ENCODE data around the gene PLCH1. TPM values are rescaled to one million over a fixed set of nuclear protein-coding genes. Genes with fewer than 3 reads are reported as not detected.
A peak's percentile ranks its signal among the peaks of the same experiment; 100 is the strongest.

PLCH1 gene
- total and polyA plus RNA-seq, 12 donors, result under 0.01 to 0.28 (median 0.10) TPM; not detected in 2

DNA sequence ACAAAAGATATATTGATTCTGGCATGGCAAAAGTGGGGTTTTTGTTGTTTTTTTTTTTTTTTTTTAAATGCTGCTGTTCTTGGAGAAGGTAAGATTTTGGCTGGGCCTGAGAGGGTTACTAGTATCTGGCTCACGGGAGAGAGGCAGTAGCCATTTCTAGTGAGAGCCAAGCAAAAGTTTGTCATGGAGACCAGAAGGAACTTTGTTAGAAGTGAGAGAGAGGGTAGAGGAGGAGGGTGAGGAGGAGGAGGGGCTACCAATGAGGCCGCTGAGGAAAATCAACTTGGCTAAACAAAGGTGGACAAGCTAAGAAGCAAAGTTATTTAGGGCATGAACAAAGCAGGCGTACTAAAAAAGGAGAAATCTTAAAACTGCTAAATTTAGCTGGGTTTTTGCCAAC is 402.5 kb downstream of the PLCH1 start:
- Histone ChIP-seq H3K9me3 (replicated peaks in 1 of 3) (no peaks in the 10 kb centered on the region), H3K27ac (no peak overlapping the region), H3K27me3 (no peaks in the 10 kb centered on the region), H3K36me3 (replicated peaks in 1 of 2) (no peaks in the 10 kb centered on the region), H3K4me3 (no peak overlapping the region), H3K4me1 (replicated peaks in 1 of 2) (no peaks in the 10 kb centered on the region)
- 58 to 63% (median 60%) methylated on average over 3 of the region's 3 CpGs for WGBS, 4 donors
- intact Hi-C loops (cut with DNase I), result no loop called here
- no peak for DNase-seq
- no peak for TF ChIP-seq POLR2A (IDR thresholded peaks at IDR 0.05)
- TF ChIP-seq, protein P1, sequence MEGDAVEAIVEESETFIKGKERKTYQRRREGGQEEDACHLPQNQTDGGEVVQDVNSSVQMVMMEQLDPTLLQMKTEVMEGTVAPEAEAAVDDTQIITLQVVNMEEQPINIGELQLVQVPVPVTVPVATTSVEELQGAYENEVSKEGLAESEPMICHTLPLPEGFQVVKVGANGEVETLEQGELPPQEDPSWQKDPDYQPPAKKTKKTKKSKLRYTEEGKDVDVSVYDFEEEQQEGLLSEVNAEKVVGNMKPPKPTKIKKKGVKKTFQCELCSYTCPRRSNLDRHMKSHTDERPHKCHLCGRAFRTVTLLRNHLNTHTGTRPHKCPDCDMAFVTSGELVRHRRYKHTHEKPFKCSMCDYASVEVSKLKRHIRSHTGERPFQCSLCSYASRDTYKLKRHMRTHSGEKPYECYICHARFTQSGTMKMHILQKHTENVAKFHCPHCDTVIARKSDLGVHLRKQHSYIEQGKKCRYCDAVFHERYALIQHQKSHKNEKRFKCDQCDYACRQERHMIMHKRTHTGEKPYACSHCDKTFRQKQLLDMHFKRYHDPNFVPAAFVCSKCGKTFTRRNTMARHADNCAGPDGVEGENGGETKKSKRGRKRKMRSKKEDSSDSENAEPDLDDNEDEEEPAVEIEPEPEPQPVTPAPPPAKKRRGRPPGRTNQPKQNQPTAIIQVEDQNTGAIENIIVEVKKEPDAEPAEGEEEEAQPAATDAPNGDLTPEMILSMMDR (IDR thresholded peaks at IDR 0.05), result no peak

DNA sequence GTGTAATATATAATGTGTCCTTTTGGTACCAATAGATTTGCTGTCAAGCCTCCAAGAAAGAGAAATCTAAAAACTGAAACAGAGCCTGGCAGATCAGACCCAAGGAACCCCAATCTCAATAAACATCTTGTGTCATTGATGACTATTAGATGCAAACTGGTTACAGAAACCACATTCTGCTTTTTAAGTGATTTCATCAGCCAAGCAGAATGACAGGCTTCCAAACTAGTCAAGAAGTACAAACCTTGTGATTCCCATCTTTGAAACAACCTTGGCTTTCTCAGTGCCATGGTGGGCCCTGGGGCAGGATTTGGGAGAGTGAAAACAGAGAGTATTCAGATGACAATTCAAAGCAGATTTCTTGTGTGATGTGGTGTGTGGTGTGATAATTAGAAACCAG is 405.8 kb downstream of the PLCH1 start:
- H3K4me3 ChIP-seq, result no peak overlapping the region
- intact Hi-C loops (cut with DNase I), result no loop called here
- H3K27ac ChIP-seq, result no peak overlapping the region
- no peak for TF ChIP-seq POLR2A (IDR thresholded peaks at IDR 0.05)
- H3K4me1 ChIP-seq (replicated peaks in 1 of 2), result no peaks in the 10 kb centered on the region
- H3K9me3 ChIP-seq (replicated peaks in 1 of 3), result no peaks in the 10 kb centered on the region
- no peaks in the 10 kb centered on the region for H3K36me3 ChIP-seq (replicated peaks in 1 of 2)
- DNase-seq, result no peak
- no peaks in the 10 kb centered on the region for H3K27me3 ChIP-seq

DNA sequence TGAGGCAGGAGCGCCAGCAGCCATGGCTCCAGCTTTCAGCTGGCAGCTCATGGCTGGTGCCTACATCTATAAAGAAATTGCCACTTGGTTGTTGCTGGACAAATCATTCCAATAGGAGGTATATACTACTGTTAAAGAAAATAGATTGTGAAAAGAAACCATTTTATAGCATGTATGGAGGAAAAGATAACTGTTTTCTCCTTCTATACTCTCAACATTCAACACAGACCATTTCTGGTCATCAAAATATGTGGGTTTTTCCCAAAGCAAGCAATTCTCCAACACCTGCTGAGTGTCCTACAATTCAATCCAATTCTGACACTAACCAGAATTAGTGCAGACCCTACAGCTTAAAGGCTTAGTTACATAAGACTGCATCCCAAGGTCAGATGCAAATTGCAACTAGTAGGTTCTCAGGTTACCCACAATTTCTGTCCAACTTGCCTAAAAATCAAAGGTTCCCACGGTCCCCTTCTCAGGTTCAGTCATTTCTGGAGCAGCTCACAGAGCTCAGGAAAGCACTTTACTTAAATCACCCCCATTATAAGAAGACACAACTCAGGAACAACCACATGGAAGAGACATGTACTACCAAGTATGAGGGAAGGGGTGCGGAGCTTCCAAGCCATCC is 409.0 kb downstream of the PLCH1 start:
- TF ChIP-seq, protein P1 (IDR thresholded peaks at IDR 0.05), result no peak
- no peak for TF ChIP-seq POLR2A (IDR thresholded peaks at IDR 0.05)
- no peak for DNase-seq
- H3K4me1 ChIP-seq (replicated peaks in 1 of 2), result no peaks in the 10 kb centered on the region
- no peaks in the 10 kb centered on the region for H3K36me3 ChIP-seq (replicated peaks in 1 of 2)
- H3K4me3 ChIP-seq, result no peak overlapping the region
- no peak overlapping the region for H3K27ac ChIP-seq
- intact Hi-C loops (cut with DNase I), result no loop called here
- WGBS, 4 donors, result 78 to 88% (median 80%) methylated on average over 3 of the region's 3 CpGs
- H3K27me3 ChIP-seq, result no peaks in the 10 kb centered on the region
- no peaks in the 10 kb centered on the region for H3K9me3 ChIP-seq (replicated peaks in 1 of 3)

DNA sequence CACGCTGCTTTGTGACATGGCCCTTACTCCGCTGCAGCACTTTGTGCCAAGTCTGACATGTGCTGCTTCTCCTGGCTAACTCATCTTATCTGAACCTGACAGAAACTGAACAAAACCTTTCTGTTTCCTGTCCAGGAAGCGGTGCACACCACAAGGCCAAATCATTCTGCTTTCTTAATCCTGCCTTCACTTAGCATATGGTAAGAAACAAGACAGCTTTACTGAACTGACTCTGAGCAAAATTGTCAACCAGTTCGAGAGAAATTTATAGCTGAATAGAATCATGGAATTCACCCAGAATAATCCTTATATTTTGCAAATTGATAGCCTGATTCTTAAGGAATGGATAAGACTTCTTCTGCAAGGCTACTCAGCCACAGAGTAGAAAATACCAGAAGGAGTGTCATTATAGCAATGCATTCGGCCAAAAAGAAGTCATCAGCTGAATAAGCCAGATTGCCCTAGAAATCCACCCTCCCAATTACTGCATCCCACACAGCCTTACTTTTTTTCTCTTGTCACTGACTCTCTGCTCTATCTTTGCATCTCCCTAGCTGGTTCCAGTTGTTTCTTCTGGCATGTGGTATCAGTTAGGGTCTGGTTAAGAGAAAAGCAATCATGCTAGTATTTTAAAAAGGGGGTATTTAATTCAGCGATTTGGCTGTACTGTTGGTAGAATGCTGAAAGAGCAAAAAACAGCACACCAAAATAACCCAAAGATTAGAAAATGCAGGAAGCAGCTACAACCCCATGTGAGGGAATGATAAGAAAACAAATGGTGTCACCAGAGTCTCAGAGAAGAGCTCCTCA is 409.8 kb downstream of the PLCH1 start:
- Histone ChIP-seq H3K4me3 (no peak overlapping the region), H3K27ac (no peak overlapping the region), H3K27me3 (no peaks in the 10 kb centered on the region), H3K4me1 (replicated peaks in 1 of 2) (no peaks in the 10 kb centered on the region), H3K9me3 (replicated peaks in 1 of 3) (no peaks in the 10 kb centered on the region), H3K36me3 (replicated peaks in 1 of 2) (no peaks in the 10 kb centered on the region)
- intact Hi-C loops (cut with DNase I), result no loop called here
- 36 to 47% (median 44%) methylated on average over 6 of the region's 6 CpGs for WGBS, 4 donors
- DNase-seq, result peak in 2 of 7 donors; percentile 4 to 7
- TF ChIP-seq, protein P1 (IDR thresholded peaks at IDR 0.05), result no peak
- TF ChIP-seq POLR2A (IDR thresholded peaks at IDR 0.05), result no peak

Data from adrenal gland (tissue), 12 donors.